WTC11 (cell line): ENCODE data around the gene SLC7A5. TPM values are rescaled to one million over a fixed set of nuclear protein-coding genes. Genes with fewer than 3 reads are reported as not detected.

Experiments
- ATAC-seq: fragments of 200-7000 bp; cut with Tn5 transposase; 2 replicates; pipeline ENCODE4 v1.10.0; 2021; ENCODE audit warnings: mild to moderate bottlenecking, moderate library complexity
- CTCF ChIA-PET: fragments of 300-600 bp; sonication (Branson Sonifier 250); formaldehyde crosslinking; loops from one replicate; lab custom pipeline; 2021; ENCODE audit warnings: antibody characterized with exemption; lab: Charles Lee
- POLR2A ChIA-PET: fragments of 350-600 bp; sonication (Branson Sonifier 250); formaldehyde crosslinking; loops from one replicate; lab custom pipeline; 2021; ENCODE audit warnings: antibody characterized with exemption; lab: Charles Lee
- DNase-seq: peaks from one replicate; pipeline ENCODE4 v3.0.0; 2021; ENCODE audit warnings: low spot score
- H3K27ac Mint-ChIP-seq: 2 replicates; pipeline ENCODE4 v1.8.0; 2021; ENCODE audit warnings: mixed read lengths
- H3K27me3 Mint-ChIP-seq: 2 replicates; pipeline ENCODE4 v1.8.0; 2021; ENCODE audit warnings: low read depth, mild to moderate bottlenecking, moderate library complexity, mixed read lengths
- H3K36me3 Mint-ChIP-seq: 2 replicates; pipeline ENCODE4 v1.8.0; 2021; ENCODE audit warnings: mixed read lengths
- H3K4me1 Mint-ChIP-seq: 2 replicates; pipeline ENCODE4 v1.8.0; 2022; ENCODE audit warnings: mixed read lengths
- H3K4me3 Mint-ChIP-seq: 2 replicates; pipeline ENCODE4 v1.8.0; 2021; ENCODE audit warnings: mild to moderate bottlenecking, moderate library complexity, mixed read lengths
- H3K9me3 Mint-ChIP-seq: 2 replicates; pipeline ENCODE4 v1.8.0; 2021; ENCODE audit warnings: mixed read lengths
- AFF4 ChIP-seq: sonication (generic); formaldehyde crosslinking; IDR thresholded peaks from 2 replicates; pipeline ENCODE4 v1.8.1; 2023; ENCODE audit warnings: mild to moderate bottlenecking, missing genetic modification reagents, borderline replicate concordance
- AR ChIP-seq: fragments of 250-450 bp; sonication (Bioruptor Pico); IDR thresholded peaks from 2 replicates; pipeline ENCODE4 v1.9.0; 2021; ENCODE audit warnings: mild to moderate bottlenecking
- ATF3 ChIP-seq: sonication (generic); formaldehyde crosslinking; conservative IDR thresholded peaks from 2 replicates; pipeline ENCODE4 v1.8.1; 2022; ENCODE audit warnings: mild to moderate bottlenecking, missing genetic modification reagents
- CDX4 ChIP-seq: fragments of 250-450 bp; sonication (Bioruptor Pico); IDR thresholded peaks from 2 replicates; pipeline ENCODE4 v1.9.0; 2021; ENCODE audit warnings: moderate library complexity, mild to moderate bottlenecking, inconsistent platforms, borderline replicate concordance
- CREB1 ChIP-seq: sonication (generic); formaldehyde crosslinking; IDR thresholded peaks from 2 replicates; pipeline ENCODE4 v1.8.0; 2023; ENCODE audit warnings: mild to moderate bottlenecking, missing genetic modification reagents
- E2F5 ChIP-seq: sonication (generic); formaldehyde crosslinking; IDR thresholded peaks from 2 replicates; pipeline ENCODE4 v1.8.1; 2022; ENCODE audit warnings: mild to moderate bottlenecking, moderate library complexity, missing genetic modification reagents
- HMGA2 ChIP-seq: fragments of 250-450 bp; sonication (Bioruptor Pico); IDR thresholded peaks from 2 replicates; pipeline ENCODE4 v1.4.0; 2021; ENCODE audit warnings: mild to moderate bottlenecking, moderate library complexity
- NFE2L1 ChIP-seq: sonication (generic); formaldehyde crosslinking; IDR thresholded peaks from 2 replicates; pipeline ENCODE4 v1.8.1; 2023; ENCODE audit warnings: missing genetic modification reagents
- NFYB ChIP-seq: sonication (generic); formaldehyde crosslinking; conservative IDR thresholded peaks from 2 replicates; pipeline ENCODE4 v1.8.0; 2022; ENCODE audit warnings: low read depth, missing genetic modification reagents
- PREB ChIP-seq: sonication (generic); formaldehyde crosslinking; IDR thresholded peaks from 2 replicates; pipeline ENCODE4 v1.8.1; 2022; ENCODE audit warnings: mild to moderate bottlenecking, missing genetic modification reagents, moderate library complexity, borderline replicate concordance
- SOX15 ChIP-seq: fragments of 250-450 bp; sonication (Bioruptor Pico); IDR thresholded peaks from 2 replicates; pipeline ENCODE4 v1.9.0; 2021; ENCODE audit warnings: mild to moderate bottlenecking
- TEAD1 ChIP-seq: sonication (generic); formaldehyde crosslinking; IDR thresholded peaks from 2 replicates; pipeline ENCODE4 v1.8.0; 2022; ENCODE audit warnings: mild to moderate bottlenecking, missing genetic modification reagents
- ZNF138 ChIP-seq: sonication (generic); formaldehyde crosslinking; conservative IDR thresholded peaks from 2 replicates; pipeline ENCODE4 v1.8.1; 2022; ENCODE audit warnings: mild to moderate bottlenecking, moderate library complexity, missing genetic modification reagents
- ZNF232 ChIP-seq: sonication (generic); formaldehyde crosslinking; IDR thresholded peaks from 2 replicates; pipeline ENCODE4 v1.8.0; 2022; ENCODE audit warnings: mild to moderate bottlenecking, missing genetic modification reagents
- ZNF281 ChIP-seq: sonication (generic); formaldehyde crosslinking; IDR thresholded peaks from 2 replicates; pipeline ENCODE4 v1.8.0; 2023; ENCODE audit warnings: mild to moderate bottlenecking, missing genetic modification reagents
- total RNA-seq: library from RNA; stranded (reverse); gene quantifications from 3 replicates; pipeline ENCODE4 v1.2.3, GENCODE V29; 2021

The SLC7A5 gene
- total RNA-seq, 1 experiment from 2014 or later, result 197 TPM

- CTCF ChIA-PET, result interaction anchor here (0.5 to 2.4 kb wide), 7 partner anchors 18 to 108 kb away, joined by 3 to 11 read pairs (median 5); no protein-coding TSS in a partner anchor
- H3K4me1 Mint-ChIP-seq, result peaks cover 64% of the 10 kb centered on the region
- POLR2A ChIA-PET, result interaction anchor here (0.5 to 1.1 kb wide), 3 partner anchors 16 to 53 kb away, joined by 3 to 7 read pairs (median 3); no protein-coding TSS in a partner anchor
Measured at GRCh38 chr16:87822108-87822970, 47.0 kb downstream of the SLC7A5 start.

More at GRCh38 chr16:87822108-87822970, 47.0 kb downstream of the SLC7A5 start:
- peaks cover 8% of the 10 kb centered on the region for H3K9me3 Mint-ChIP-seq
- no peak overlapping the region for H3K4me3 Mint-ChIP-seq
- no peaks in the 10 kb centered on the region for H3K27me3 Mint-ChIP-seq
- TF ChIP-seq HMGA2 (CRISPR knock-in tag) (no peak), CDX4 (no peak), AFF4 (CRISPR knock-in tag) (no peak), PREB (no peak), TEAD1 (CRISPR knock-in tag) (no peak), ATF3 (no peak), NFYB (CRISPR knock-in tag) (no peak), NFE2L1 (CRISPR knock-in tag) (no peak), CREB1 (no peak), E2F5 (CRISPR knock-in tag) (no peak), AR (CRISPR knock-in tag) (no peak), ZNF232 (no peak), SOX15 (CRISPR knock-in tag) (no peak), ZNF281 (CRISPR knock-in tag) (no peak), ZNF138 (CRISPR knock-in tag) (no peak)
- 0 out of 2 replicates have a peak overlapping the region, but pooled peaks have one; percentile 65 for H3K27ac Mint-ChIP-seq
- DNase-seq (no peak), ATAC-seq (peak; percentile 13; the same call in 1 of the 2 replicates)
- peaks cover 5% of the 10 kb centered on the region for H3K36me3 Mint-ChIP-seq
